D721Med (cell line): ENCODE results near the gene MAP1LC3B.

Source experiments
- DNase-seq: peaks from one replicate; pipeline ENCODE4 v3.0.0; 2011; ENCODE audit warnings: low spot score; ENCODE audit not compliant: insufficient read length
- FAIRE-seq: peaks from 2 replicates; lab custom pipeline; 2011; peaks lifted over from hg19 to GRCh38; lab: Jason Lieb, UNC
- CTCF ChIP-seq: IDR thresholded peaks from 2 replicates; pipeline ENCODE4 v1.5.1; 2012; ENCODE audit warnings: mild to moderate bottlenecking, control low read depth; ENCODE audit not compliant: insufficient read depth; ENCODE audit errors: missing control alignments

Gene MAP1LC3B

GRCh38 chr16:87412371-87412995, 20.3 kb downstream of the MAP1LC3B start:
- no peak for TF ChIP-seq CTCF
- DNase-seq (no peak), FAIRE-seq (no peak)

- no peak for TF ChIP-seq CTCF
- DNase-seq (no peak), FAIRE-seq (no peak)
Observed at GRCh38 chr16:87412996-87413421, 20.9 kb downstream of the MAP1LC3B start.

- TF ChIP-seq CTCF, result no peak
- DNase-seq (no peak), FAIRE-seq (no peak)
Observed at GRCh38 chr16:87414251-87414680, 22.1 kb downstream of the MAP1LC3B start.

- no peak for TF ChIP-seq CTCF
- no peak for DNase-seq
- FAIRE-seq, result no peak
Observed at GRCh38 chr16:87415441-87415840, 23.3 kb downstream of the MAP1LC3B start.

GRCh38 chr16:87416826-87417527, 24.8 kb downstream of the MAP1LC3B start:
- DNase-seq, result no peak
- peak; percentile 57 for TF ChIP-seq CTCF

GRCh38 chr16:87417528-87417910, 25.4 kb downstream of the MAP1LC3B start:
- DNase-seq (no peak), FAIRE-seq (no peak)
- no peak for TF ChIP-seq CTCF

More at GRCh38 chr16:87416826-87417527, 24.8 kb downstream of the MAP1LC3B start:
- no peak for FAIRE-seq

GRCh38 chr16:87418216-87418615, 26.1 kb downstream of the MAP1LC3B start:
- no peak for TF ChIP-seq CTCF
- FAIRE-seq, result no peak
- DNase-seq, result no peak
